OCI-LY3 (cell line): ENCODE results near the gene PNPLA7.

ENCODE experiments used
- H2AFZ ChIP-seq: fragments of 200-600, 300-600 bp; shearing (Covaris generic); 2 replicates; pipeline ENCODE4 v1.6.0; 2014; ENCODE audit warnings: antibody characterized with exemption, low read depth, low read length
- H3K27ac ChIP-seq: fragments of 200-600, 300-600 bp; sonication (generic); 2 replicates; pipeline ENCODE4 v1.5.1; 2014; ENCODE audit warnings: mild to moderate bottlenecking, low read length, moderate library complexity, mixed read lengths
- H3K27me3 ChIP-seq: fragments of 200-600, 300-600 bp; sonication (generic); 2 replicates; pipeline ENCODE4 v1.6.1; 2014; ENCODE audit warnings: low read depth, low read length, mixed read lengths
- H3K36me3 ChIP-seq: fragments of 200-600, 300-600 bp; sonication (generic); replicated peaks from 2 replicates; pipeline ENCODE3; 2014; ENCODE audit warnings: low read depth, low read length, mixed read lengths
- H3K4me1 ChIP-seq: fragments of 300-600, 200-600 bp; sonication (generic); 2 replicates; pipeline ENCODE4 v1.6.1; 2014; ENCODE audit warnings: low read length, mixed read lengths
- H3K4me2 ChIP-seq: fragments of 200-600, 300-600 bp; sonication (generic); 2 replicates; pipeline ENCODE4 v1.6.1; 2014; ENCODE audit warnings: low read length, mixed read lengths
- H3K4me3 ChIP-seq: fragments of 300-600, 200-600 bp; sonication (generic); 2 replicates; pipeline ENCODE4 v1.5.1; 2014; ENCODE audit warnings: antibody characterized with exemption, mild to moderate bottlenecking, low read length, moderate library complexity
- H3K79me2 ChIP-seq: fragments of 300-600, 200-600 bp; shearing (Covaris generic); 2 replicates; pipeline ENCODE4 v1.6.1; 2014; ENCODE audit warnings: mild to moderate bottlenecking, low read length, mixed read lengths
- H3K9ac ChIP-seq: fragments of 300-600, 200-600 bp; shearing (Covaris generic); 2 replicates; pipeline ENCODE4 v1.6.0; 2014; ENCODE audit warnings: mild to moderate bottlenecking, low read length, moderate library complexity
- H3K9me3 ChIP-seq: fragments of 200-600, 300-600 bp; shearing (Covaris generic); 2 replicates; pipeline ENCODE4 v1.6.1; 2014; ENCODE audit warnings: low read length, mixed read lengths; ENCODE audit not compliant: insufficient read depth
- H4K20me1 ChIP-seq: fragments of 200-600, 300-600 bp; sonication (generic); 2 replicates; pipeline ENCODE4 v1.6.1; 2016; ENCODE audit warnings: low read length, mixed read lengths; ENCODE audit not compliant: insufficient read depth
- EZH2phosphoT487 ChIP-seq: fragments of 200-600 bp; shearing (Covaris generic); IDR thresholded peaks from 2 replicates; pipeline ENCODE4 v1.6.1; 2018; ENCODE audit warnings: antibody characterized with exemption, mixed run types, low read depth
- TF ChIP-seq, protein P1 (sequence below): fragments of 200-600, 300-600 bp; sonication (generic); IDR thresholded peaks from 2 replicates; pipeline ENCODE4 v1.5.1; 2014; ENCODE audit warnings: antibody characterized with exemption, low read length, low read depth

PNPLA7 gene

GRCh38 chr9:137435381-137435891 is 114.8 kb downstream of the PNPLA7 start:
- H3K4me2 ChIP-seq: no peak overlapping the region
- H3K4me3 ChIP-seq: no peak overlapping the region

DNA sequence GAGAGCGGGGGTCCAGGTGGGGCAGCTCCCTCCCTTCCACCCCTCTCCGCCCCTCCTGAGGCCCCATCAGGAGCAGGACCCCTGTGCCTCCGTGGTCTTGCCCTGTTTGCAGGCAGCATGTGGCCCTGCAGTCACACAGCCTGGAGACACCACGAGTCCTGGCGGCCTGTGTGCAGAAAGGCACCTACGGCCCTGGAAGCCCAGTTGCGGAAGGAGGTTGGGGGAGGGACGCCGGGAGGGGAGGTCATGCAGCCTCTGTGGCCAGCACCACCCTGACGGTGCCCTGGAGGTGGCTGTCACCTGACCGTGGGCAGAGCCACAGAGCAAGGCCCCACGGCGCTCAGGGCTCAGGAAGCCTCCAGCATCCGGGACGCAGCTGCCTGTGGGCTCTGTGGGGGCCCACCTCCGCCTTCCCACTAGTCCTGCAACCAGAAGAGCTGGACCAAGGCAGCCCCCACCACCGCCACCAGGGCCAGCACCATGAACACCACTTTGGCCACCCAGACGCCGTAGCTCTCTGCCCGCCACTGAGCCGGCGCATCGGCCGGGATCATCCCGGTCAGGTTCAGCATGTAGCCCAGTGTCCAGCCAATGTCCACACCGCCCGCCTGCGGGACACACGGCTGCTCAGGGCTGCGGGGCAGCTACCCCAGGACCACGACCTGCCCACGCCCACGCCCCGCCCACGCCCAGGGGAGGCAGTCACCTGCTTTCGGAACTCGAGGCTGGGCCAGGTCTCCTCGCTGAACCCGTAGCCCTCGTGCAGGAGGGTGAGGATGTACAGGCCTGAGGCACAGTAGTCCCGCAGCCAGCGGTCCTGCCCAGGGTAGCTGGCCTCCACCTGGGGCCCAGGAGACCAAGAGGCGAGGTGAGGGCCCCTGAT is 115.5 kb downstream of the PNPLA7 start:
- no peaks in the 10 kb centered on the region for H3K36me3 ChIP-seq
- no peaks in the 10 kb centered on the region for H4K20me1 ChIP-seq
- H3K27ac ChIP-seq: no peak overlapping the region
- no peaks in the 10 kb centered on the region for H3K27me3 ChIP-seq
- H2AFZ ChIP-seq: no peak overlapping the region
- H3K4me2 ChIP-seq: no peak overlapping the region
- no peaks in the 10 kb centered on the region for H3K9me3 ChIP-seq
- peaks cover 7% of the 10 kb centered on the region for H3K4me1 ChIP-seq
- H3K9ac ChIP-seq: no peak overlapping the region
- no peak for TF ChIP-seq EZH2phosphoT487
- TF ChIP-seq, protein P1, sequence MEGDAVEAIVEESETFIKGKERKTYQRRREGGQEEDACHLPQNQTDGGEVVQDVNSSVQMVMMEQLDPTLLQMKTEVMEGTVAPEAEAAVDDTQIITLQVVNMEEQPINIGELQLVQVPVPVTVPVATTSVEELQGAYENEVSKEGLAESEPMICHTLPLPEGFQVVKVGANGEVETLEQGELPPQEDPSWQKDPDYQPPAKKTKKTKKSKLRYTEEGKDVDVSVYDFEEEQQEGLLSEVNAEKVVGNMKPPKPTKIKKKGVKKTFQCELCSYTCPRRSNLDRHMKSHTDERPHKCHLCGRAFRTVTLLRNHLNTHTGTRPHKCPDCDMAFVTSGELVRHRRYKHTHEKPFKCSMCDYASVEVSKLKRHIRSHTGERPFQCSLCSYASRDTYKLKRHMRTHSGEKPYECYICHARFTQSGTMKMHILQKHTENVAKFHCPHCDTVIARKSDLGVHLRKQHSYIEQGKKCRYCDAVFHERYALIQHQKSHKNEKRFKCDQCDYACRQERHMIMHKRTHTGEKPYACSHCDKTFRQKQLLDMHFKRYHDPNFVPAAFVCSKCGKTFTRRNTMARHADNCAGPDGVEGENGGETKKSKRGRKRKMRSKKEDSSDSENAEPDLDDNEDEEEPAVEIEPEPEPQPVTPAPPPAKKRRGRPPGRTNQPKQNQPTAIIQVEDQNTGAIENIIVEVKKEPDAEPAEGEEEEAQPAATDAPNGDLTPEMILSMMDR: no peak
- H3K79me2 ChIP-seq: no peaks in the 10 kb centered on the region
- no peak overlapping the region for H3K4me3 ChIP-seq

More at GRCh38 chr9:137435381-137435891, 114.8 kb downstream of the PNPLA7 start:
- Histone ChIP-seq H4K20me1 (no peaks in the 10 kb centered on the region), H2AFZ (no peak overlapping the region), H3K4me1 (peaks cover 2% of the 10 kb centered on the region; the same call in 1 of the 2 replicates), H3K9me3 (no peaks in the 10 kb centered on the region), H3K36me3 (no peaks in the 10 kb centered on the region), H3K27ac (no peak overlapping the region), H3K27me3 (no peaks in the 10 kb centered on the region), H3K9ac (no peak overlapping the region), H3K79me2 (no peaks in the 10 kb centered on the region)
- TF ChIP-seq EZH2phosphoT487: no peak
- TF ChIP-seq, protein P1: no peak

DNA sequence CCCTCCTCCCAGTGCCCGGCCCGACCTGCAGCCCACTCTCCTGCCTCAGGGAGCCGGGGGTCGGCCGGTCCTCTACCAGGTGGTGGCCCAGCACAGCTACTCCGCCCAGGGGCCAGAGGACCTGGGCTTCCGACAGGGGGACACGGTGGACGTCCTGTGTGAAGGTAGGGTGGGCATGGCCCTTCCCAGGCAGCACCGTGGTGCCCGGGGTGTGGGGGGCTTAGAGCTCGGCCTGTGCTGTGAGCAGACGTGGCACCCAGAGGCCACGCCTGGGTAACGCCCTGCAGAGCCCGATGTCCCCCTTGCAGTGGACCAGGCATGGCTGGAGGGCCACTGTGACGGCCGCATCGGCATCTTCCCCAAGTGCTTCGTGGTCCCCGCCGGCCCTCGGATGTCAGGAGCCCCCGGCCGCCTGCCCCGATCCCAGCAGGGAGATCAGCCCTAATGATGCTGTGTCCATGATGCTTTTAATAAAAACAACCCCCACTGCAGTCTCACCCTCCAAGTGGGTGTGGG is 116.2 kb downstream of the PNPLA7 start:
- Histone ChIP-seq H3K79me2 (no peaks in the 10 kb centered on the region), H3K4me3 (no peak overlapping the region), H3K9me3 (no peaks in the 10 kb centered on the region), H3K27me3 (peaks cover 5% of the 10 kb centered on the region), H3K4me1 (peaks cover 14% of the 10 kb centered on the region), H3K27ac (no peak overlapping the region), H3K9ac (no peak overlapping the region), H4K20me1 (no peaks in the 10 kb centered on the region), H3K4me2 (no peak overlapping the region), H2AFZ (no peak overlapping the region), H3K36me3 (no peaks in the 10 kb centered on the region)
- TF ChIP-seq, protein P1: no peak
- TF ChIP-seq EZH2phosphoT487: no peak

DNA sequence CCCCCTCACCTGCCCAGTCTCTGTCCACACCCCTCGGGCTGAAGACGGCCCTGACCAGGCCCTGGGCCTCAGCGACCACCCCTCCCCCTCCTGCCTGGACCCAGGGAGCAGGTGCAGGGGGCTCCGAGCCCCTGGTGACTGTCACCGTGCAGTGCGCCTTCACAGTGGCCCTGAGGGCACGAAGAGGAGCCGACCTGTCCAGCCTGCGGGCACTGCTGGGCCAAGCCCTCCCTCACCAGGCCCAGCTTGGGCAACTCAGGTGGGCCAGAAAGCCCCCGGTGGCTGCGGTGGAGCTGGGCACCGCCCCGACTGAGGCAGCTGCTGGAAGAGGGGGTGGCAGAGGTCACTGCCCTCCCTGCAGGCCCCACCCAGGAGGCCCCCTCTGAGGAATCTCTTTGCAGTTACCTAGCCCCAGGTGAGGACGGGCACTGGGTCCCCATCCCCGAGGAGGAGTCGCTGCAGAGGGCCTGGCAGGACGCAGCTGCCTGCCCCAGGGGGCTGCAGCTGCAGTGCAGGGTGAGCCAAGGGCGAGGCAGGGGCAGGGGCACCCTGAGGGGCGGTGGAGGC is 116.8 kb downstream of the PNPLA7 start:
- no peak overlapping the region for H3K27ac ChIP-seq
- H3K36me3 ChIP-seq: no peaks in the 10 kb centered on the region
- no peaks in the 10 kb centered on the region for H3K79me2 ChIP-seq
- H3K4me1 ChIP-seq: peaks cover 17% of the 10 kb centered on the region
- no peaks in the 10 kb centered on the region for H3K9me3 ChIP-seq
- TF ChIP-seq EZH2phosphoT487: no peak
- no peak overlapping the region for H3K9ac ChIP-seq
- H3K4me2 ChIP-seq: no peak overlapping the region
- H3K4me3 ChIP-seq: no peak overlapping the region
- no peak overlapping the region for H2AFZ ChIP-seq
- H3K27me3 ChIP-seq: peaks cover 8% of the 10 kb centered on the region
- H4K20me1 ChIP-seq: no peaks in the 10 kb centered on the region
